ENCODE data around the gene MCHR2. TPM values are rescaled to one million over a fixed set of nuclear protein-coding genes. Genes with fewer than 3 reads are reported as not detected.

Gene MCHR2
- total RNA-seq = not detected in 2 replicates

DNA sequence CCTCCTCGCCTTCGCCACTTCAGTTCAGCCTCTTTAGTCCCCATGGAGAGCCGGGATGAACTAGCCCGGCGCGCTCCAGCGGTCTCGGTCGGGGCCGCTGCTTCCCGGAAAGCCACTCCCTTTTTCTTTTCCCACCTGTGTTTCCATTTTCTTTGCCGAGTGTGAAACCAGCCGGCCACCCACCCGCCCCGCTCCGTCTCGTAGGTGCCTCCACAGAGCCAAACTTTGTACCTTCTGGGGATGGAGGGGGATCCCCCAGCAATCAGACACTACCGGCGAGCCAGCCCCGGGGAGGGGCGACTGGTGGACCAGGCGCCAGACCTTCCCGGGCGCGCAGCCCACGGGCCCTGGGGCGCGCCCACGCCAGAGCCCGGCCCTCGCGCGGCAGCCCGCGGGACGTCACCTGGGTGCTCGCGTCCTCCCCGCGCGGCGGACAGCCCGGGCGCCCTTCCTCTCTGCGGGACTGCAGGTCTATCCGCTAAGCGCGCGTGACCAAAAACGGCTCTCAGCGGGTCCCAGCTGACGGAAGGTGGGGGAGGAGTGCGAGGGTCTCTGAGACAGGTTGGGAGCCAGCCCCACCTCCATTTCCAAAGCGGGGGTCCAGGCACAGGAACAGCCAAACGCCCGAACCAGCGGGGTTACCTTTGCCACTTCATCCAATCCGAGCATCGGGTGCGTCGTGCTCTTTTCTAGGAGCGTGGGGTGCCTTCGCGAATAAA, at the start of gene MCHR2:
MCHR2 (minus strand) TSS at position 691 of the 719 bp plus-strand sequence. CDS start 38,076 bp downstream, outside the sequence.

Measured in regular cardiac myocyte (primary cell).